ENCODE results near the gene SRF. TPM values are rescaled to one million over a fixed set of nuclear protein-coding genes. Genes with fewer than 3 reads are reported as not detected.

Gene SRF
- total RNA-seq, 1 experiment from 2014 or later, result 26.5 TPM

GRCh38 chr6:43147691-43148477, 23.2 kb upstream of the SRF start:
- DNase-seq (ENCODE audit: low read depth), result no peak

GRCh38 chr6:43149265-43149664, 21.8 kb upstream of the SRF start:
- peak; percentile 46 for DNase-seq (ENCODE audit: low read depth)

- DNase-seq (ENCODE audit: low read depth), result no peak
Measured at GRCh38 chr6:43150051-43150751, 20.9 kb upstream of the SRF start.

- no peak for DNase-seq (ENCODE audit: low read depth)
Measured at GRCh38 chr6:43159599-43159998, 11.5 kb upstream of the SRF start.

GRCh38 chr6:43163899-43164298, 7.2 kb upstream of the SRF start:
- no peak for DNase-seq (ENCODE audit: low read depth)

- no peak for DNase-seq (ENCODE audit: low read depth)
Measured at GRCh38 chr6:43170417-43170930, 595 bp upstream of the SRF start.

GRCh38 chr6:43171707-43172103, 636 bp downstream of the SRF start:
- peak; percentile 18 for DNase-seq (ENCODE audit: low read depth)

GRCh38 chr6:43172104-43173007, 1.3 kb downstream of the SRF start:
- peak; percentile 66 for DNase-seq (ENCODE audit: low read depth)

GRCh38 chr6:43173591-43174262, 2.7 kb downstream of the SRF start:
- peak; percentile 37 for DNase-seq (ENCODE audit: low read depth)

- peak; percentile 100 for DNase-seq (ENCODE audit: low read depth)
Measured at GRCh38 chr6:43174263-43175112, 3.4 kb downstream of the SRF start.

GRCh38 chr6:43175676-43176422, 4.8 kb downstream of the SRF start:
- DNase-seq (ENCODE audit: low read depth), result no peak

- no peak for DNase-seq (ENCODE audit: low read depth)
Measured at GRCh38 chr6:43176423-43176786, 5.3 kb downstream of the SRF start.

GRCh38 chr6:43178150-43178549, 7.1 kb downstream of the SRF start:
- no peak for DNase-seq (ENCODE audit: low read depth)

GRCh38 chr6:43178951-43179830, 8.1 kb downstream of the SRF start:
- DNase-seq (ENCODE audit: low read depth), result no peak

- no peak for DNase-seq (ENCODE audit: low read depth)
Measured at GRCh38 chr6:43180058-43180457, 9.0 kb downstream of the SRF start.

- DNase-seq (ENCODE audit: low read depth), result peak; percentile 33
Measured at GRCh38 chr6:43180985-43181384, 9.9 kb downstream of the SRF start.

- no peak for DNase-seq (ENCODE audit: low read depth)
Measured at GRCh38 chr6:43181621-43181941, 10.5 kb downstream of the SRF start.

GRCh38 chr6:43181942-43182860, 11.1 kb downstream of the SRF start, which contains the start of gene CUL9:
Gene CUL9 (plus strand): TSS chr6:43182196. CDS start chr6:43184311, 2,115 bp downstream.
- peak; percentile 79 for DNase-seq (ENCODE audit: low read depth)

Data from M059J (cell line).